GM21515 (cell line): Measurements from ENCODE around the gene PTPRT.

Experiments
- ATAC-seq: cut with Tn5 transposase; IDR thresholded peaks from one replicate; pipeline ENCODE4 v1.9.1; 2021; ENCODE audit not compliant: unreplicated experiment

The PTPRT gene

DNA sequence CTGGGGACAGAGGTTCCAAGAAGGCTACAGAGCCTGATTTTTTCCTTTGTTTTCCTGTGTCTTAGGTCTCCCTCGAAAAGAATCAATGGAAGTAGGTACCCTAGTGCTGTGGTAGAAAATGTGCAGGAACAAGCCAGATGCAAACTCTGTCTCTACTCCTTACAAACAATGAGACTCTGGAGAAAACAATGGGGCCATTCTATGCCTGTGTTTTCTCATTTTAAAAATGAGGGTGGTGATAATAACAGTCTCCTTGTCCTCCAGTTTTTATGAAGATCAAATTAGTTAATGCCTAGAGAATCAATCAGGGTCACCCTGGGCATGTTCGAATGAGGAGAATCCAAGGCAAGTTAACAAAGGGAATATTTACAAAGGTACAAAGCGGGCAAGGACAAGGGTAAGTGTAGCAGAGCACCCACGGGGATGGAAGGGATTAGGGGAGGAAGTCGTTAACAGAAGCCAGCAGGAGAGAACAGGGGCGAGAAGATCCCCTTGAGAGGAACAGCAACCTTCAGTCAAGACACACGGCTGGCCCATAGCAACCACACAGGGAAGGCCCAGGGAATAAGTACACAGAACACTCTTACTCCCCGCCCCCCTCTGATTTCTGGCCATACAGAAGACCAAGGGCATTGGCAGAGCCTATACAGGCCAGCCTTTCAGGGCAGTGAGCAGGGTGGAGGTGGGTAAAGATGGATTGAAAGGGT lies 342.8 kb downstream of the PTPRT start:
- ATAC-seq: no peak

DNA sequence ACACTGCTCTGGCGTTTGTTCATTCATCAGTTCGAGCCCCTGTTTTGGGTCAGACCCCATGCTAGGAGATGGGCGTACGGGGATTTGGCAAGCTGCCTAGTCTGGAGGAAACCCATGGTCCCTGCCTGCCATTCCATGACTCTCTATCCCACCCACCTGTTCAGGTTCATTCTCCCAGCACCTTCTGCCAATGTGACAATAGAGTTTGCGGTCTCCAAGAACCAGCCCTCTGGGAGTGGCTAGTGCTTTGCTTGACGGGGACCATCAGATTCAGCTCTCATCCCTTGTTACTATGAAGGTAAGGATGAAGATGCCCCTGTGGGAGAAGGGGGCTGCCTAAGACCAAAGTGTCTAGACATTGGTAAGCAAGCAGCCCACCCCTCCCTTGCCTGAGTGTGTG lies 345.0 kb downstream of the PTPRT start:
- ATAC-seq: no peak

DNA sequence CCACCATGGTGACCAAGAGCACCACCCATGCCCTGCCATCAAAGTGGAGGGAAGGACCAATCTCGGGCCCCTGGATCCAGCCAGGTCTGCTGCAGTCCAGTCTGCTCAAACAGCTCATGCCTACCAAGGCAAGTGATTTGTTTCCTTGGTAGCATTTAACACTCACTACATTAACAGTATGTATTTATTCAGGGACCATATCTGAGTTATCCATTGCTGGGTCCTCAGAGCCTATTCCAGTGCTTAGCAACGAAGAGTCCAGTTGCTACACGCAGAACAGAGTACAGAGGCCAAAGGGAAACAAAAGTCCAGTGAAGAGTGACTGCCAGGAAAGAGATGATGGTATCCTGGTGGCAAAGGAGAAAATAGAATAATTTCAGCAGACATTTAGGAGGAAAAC lies 352.2 kb downstream of the PTPRT start:
- ATAC-seq: no peak

DNA sequence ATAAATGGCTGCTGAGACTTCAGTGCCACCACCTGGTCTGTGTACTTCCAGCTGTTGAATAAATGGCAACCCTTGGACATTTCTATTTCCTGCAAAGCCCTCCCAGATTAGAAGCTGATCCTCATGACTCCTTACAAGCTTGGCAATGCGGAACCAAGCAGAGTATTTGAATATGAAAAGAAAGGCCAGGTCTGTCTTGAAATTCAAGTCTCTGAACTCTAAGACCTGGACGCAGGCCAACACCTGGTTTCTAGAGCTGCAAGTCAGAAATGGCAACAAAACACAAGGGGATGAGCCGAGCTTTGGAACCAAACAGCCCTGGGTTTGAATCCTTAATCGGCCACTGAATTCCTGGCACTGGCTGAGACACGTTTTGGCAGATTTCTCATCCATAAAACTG lies 353.4 kb downstream of the PTPRT start:
- no peak for ATAC-seq

DNA sequence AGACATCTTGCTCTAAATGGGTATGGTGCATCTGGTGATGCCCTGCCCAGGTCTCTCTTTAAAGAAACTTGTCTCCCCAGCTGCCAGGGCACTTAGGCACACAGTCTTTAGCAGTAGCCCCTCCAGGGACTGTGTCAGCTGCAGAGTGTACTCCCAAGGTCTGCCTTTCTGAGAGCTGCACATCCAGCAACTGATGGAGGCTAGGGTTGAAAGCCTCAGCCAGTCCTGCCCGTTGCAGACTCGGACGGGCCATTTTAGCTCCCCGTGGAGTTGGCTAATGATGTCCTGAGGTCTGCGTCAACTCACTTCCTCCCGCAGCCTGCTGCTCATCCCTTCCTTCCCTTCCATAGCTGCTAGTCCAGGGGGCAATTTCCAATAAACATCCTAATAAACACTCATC lies 381.8 kb downstream of the PTPRT start:
- no peak for ATAC-seq

DNA sequence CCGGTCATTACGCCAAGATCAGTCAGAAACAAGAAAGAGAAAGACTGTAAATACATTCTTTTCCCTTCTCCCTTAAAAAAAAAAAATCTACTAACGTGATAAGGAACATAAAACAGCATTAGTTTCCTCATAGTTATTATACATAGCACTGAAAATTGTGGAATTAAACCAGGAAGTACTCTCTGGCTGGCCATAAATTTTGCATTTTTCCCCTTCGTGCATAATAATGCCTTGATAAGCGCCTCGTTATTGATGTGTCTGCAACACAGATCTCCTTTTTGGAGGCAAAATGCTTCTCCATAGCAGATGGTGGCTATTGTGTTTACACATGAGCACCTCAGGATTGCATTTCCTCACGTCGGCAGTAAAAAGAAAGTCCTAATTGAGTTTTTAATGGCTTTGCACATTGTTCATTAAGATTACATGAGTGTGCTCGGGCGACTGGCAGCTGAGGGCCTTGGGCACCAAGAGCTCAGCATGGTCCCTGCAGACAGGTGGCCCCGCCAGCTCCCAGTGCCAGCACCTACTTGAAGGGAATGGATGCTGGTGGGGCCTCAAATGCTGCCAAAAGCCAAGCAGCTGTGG lies 394.5 kb downstream of the PTPRT start:
- ATAC-seq: no peak

DNA sequence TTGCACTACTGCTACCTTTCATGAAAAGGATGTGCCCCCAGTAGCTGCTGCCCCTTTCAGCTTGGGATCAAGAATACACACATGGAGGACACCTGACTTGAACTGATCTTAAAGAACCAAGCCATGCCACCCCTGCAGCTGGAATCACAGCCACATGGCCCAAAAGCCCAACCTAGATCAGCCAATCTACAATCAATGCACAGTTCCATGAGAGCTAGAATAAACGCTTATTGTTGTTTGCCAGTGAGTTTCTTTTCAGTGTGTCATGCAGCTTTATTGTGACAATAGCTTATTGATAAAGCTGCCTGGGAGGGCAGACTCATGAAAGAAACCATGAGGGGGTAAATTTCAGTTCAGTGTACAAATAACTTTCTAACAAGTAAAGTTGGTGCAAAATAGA lies 397.7 kb downstream of the PTPRT start:
- ATAC-seq: no peak

DNA sequence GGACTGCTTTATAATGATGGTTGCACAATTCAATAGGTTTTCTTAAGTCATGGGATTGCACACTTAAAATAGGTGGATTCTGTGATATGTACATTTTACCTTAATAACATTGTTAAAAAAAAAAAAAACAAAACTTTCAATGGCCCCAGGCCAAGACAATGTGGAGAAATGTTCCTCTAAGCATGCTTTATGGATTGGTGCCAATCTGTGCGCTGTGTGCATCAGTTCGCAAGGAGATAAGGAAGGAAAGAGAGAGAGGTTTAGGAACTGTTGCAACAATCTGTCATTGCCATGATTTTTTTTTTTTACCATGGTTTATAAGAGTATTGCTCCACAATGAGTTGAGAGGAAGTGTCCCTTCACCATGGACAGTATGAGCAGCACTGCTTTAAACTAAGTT lies 399.6 kb downstream of the PTPRT start:
- no peak for ATAC-seq

DNA sequence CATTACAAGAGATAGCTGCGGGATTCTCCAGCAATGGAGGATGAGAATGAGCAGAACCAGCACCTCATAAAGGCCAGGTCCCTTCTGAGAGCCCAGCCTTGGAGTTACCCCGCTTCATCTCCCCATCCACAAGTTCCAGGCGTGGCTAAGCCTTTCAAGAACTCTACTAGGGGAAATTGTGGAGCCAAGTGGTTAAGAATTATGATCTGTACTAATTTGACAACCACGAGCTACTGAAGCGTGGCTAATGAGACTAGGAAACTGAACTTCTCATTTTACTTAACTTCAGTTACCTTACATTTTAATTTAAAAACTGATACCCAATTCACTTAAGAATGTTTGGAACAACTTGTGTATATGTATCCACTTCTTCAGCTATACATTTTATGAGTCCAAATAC lies 401.0 kb downstream of the PTPRT start:
- ATAC-seq: no peak

DNA sequence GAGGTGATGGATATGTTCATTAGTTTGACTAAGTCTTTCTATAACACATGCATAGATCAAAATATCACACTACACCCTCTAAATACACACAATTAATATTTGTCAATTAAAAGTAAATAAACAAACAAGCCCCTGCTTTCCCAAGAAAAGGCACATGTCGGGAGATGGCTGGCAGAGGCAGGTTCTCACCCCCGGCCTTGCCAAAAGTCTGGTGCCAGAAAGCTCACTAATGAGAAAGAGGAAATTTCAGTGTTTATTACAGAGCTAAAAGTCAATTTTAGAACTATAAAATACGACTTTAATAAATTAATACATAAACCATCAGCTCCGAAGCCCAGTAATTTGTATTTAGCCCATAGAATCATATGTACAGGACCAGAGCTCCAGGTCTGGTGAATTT lies 404.7 kb downstream of the PTPRT start:
- no peak for ATAC-seq

DNA sequence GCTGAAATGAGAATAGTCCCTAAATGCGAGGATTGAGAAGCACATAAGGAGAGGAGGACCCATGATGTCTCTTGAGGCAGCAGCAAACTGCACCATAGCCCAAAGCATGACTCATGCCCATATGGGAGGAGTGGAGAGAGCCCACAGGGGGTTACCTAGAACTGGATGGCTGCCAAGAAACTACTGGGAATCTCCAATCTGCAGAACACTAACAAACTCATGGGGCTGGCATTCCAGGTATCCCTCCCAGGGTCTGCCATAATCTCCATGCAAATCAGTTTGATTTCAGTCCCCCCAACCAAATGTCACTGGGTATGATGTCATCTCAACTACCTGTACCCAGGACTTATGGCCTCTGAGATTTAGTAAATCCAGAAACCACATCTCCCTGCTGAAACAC lies 410.5 kb downstream of the PTPRT start:
- no peak for ATAC-seq

DNA sequence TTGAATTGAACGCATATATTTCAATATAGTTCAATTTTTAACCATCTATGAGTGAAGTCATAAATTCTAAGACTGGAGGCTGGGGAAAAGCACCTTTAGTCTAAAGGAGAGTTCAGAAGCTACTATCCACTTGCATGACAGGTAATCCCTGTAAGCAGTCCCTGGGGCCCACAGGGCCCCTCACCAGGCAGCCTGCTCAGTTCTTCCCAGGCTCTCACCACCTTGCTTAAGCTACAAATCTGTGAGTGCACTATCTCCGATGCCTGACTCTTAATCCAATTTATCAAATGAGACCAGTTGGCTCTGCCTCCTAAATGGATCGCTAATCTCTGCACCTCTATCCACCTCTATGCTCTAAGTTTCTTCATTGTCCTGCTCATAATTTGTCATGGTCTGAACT lies 413.8 kb downstream of the PTPRT start:
- no peak for ATAC-seq

DNA sequence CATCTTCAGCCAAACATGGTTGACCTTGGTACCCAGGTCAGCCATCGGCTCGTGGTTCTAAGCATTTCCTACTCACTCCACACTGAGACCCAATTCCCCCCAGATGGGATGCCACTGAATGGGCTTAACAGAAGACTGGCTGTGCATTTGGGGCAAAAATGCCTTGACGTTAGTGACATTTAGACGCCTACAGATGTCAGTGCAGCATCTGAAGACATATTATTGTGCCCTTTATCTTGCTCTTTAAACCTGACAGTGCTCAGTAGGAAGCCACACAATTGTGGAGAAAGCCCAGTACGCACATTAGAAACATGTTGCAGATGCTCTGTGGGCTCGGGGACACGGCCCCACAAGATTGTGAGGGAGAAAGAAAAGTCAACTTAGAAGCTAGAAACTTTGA lies 414.7 kb downstream of the PTPRT start:
- ATAC-seq: no peak

DNA sequence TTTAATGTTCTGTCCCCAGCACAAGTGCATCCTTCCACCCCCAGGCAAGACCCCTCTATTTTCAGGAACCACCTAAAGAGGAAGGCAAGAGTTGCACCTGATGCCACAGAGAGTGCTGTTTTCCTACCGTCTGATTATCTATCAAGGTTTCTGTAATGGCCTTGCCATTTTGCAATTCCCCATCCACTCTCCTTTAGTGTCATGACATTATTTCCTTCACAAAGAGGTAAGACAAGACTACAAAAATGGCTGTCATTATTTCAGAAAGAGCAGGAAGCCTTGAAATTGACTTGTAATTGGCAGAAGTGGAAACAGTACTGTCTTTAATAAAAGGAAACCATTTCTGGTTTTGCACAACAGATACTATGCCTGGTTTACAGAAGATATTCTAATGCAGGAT lies 426.7 kb downstream of the PTPRT start:
- no peak for ATAC-seq

DNA sequence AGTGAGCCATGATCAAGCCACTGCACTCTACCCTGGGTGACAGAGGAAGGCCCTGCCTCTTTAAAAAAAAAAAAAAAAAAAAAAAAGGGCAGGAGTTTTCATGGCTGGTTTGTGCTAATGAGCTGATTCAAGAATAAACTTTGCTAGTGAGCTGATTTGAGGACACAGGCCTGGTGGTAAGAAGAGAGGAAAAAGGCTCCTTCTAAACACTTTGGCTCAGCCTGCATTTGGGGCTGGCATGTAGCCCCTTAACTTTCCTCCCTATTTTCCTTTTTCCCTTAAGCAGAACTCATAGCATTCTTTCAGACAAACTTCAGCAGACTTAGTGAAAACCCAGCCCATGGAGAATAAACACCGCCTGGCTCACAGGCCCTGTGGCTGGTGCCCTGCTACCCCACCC lies 432.7 kb downstream of the PTPRT start:
- no peak for ATAC-seq

DNA sequence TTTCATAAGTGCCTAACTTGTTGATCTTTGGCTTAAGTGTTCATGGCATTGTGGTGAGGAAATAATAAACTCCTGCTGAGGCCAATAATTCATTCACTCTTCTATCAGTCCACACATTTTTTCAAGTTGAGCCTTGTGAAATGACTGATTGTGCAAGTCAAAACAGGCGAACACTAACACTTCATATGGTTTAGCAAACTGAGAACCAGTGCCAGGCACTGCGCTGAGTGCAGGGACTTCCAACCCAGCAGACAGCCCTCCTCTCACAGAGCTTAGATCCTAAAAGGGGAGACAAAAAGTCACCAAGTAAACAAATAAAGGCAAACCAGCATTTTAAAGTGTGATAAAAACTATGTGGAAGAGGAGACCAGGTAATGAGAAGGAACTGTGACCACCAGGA lies 435.0 kb downstream of the PTPRT start:
- ATAC-seq: no peak

DNA sequence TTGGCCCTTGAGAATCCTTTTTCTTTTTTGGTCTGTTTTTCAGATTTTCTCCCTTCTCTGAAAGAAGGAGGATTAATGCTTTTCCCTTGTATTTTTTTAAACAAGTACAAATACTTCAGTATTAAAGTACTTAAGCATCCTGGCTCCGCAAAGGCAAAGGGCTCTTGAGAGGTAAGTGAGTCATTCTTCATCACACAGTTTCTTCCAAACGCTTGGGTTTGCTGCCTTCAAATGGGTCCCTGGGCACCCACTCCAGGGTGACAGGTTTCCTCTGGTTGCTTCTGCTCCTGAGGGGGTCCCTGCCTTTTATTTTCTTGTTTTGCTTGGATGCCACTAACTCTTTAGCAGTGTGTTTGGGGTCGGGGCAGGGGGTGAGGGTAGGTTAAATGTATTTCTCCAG lies 437.1 kb downstream of the PTPRT start:
- ATAC-seq: no peak

DNA sequence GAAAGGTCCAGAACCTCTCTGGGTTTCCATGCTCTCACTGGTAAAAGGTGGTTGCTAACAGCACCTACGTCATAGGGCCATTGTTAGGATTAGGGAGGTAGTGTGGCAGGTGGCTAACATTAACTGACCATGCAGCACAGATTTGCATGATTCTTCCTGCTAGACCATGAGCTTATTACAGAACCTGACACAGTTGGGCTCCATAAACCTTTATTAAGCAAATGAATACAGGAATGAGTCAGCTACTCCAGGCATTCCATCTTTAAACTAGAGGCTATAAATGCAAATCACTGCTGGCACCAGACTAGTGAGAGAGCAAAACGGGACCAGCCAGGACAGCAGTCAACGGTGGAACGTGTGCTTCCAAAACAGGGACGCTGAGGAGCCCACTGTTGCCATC lies 440.1 kb downstream of the PTPRT start:
- ATAC-seq: no peak

DNA sequence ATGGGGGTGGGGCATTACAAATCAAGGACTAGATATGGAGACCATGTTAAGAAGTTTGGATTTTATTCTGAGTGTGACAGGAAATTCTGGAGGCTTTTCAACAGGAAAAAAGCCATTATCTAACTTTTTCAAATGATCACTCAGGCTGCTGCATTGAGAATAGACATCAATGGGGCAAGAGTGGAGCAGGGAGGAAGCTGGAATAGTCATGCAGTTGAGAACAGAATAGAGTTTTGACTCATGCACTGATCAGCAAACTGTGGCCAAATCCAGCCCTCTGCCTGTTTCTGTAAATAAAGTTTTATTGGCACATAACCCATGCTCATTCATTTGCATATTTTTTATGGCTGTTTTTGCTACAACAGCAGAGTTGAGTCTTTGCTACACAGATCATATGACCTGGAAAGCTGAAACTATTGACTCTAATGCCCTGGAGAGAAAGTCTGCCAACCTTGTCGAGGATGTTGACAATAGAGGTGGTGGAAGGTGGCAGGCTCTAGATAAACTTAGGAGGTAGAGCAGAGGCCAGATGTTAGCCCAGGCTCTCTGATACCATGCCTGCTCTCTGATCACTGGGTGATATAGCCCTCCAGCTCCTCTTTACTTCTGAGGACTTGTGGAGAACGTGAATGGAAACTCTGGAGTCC lies 441.8 kb downstream of the PTPRT start:
- ATAC-seq: no peak

DNA sequence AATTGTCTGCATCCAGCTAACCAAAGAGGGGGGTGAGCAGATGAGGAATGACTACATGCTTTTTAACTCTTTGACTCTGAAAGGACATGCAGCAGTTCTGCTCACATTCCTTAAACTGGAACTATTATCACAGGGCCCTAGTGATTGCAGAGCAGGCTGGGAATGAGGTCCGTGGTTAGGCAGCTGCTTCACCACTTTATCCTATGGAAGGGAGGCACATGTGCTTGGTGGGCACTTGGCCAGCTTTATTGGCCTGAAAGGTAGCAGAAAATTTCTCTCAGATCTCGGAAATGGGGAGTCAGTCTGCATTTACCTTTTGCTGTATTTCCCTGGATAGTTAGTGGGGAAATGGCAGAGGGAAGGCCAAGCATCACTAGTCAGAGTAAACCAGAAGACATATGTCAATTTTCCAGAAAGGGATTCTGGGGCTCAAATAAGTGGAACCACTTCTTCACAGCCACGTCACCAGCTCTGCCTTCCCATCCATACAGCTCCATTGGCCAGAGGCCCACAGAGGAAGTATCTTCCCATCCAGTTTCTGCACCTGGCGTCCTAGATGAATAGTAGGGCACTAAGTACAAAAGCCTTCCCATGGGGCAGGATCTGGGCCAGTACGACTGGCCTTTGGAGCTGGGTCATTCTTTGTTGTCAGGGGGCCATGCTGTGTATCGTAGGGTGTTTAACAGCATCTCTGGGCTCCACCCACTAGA lies 444.8 kb downstream of the PTPRT start:
- no peak for ATAC-seq

DNA sequence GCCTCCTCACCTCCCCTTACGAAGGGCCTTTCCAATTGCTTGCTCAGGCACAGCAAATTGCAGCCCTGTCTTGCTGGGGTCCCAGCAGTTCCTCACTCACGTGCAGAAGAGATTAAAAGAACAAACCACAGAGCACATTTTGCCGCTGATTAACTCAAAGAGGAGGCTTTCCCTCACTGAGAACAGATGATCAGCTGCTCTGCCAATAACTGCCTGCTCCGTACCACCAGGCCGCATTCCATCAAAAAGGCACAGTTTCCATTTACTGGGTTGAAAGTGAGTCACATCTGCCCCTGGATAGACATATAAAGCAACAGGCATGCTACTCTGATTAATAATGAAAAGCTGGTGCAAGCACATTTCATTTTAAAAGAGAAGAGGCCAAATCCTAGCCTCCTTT lies 446.8 kb downstream of the PTPRT start:
- ATAC-seq: no peak

DNA sequence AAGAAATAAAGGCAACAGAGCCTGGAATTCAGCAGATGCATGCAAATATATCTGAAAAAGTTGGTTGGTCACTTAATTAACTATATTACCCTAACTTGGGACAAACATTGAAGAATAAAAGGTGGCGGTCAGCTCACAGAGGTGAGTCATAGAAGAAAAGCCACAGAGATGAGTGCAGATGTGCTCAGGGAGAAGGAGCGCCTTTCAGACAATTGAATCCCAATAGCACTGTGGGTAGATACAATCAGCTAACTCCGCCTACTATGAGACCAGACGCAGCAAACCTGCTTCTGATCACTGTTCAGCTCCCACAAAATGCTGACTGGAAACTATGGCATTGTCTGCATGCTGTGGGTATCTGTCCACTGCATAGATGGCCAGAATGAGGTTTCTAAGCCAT lies 447.8 kb downstream of the PTPRT start:
- ATAC-seq: no peak
